ENCODE measurements around the gene CWC25.
"Not testable (repeated sequence)": the region's sequence is repeated elsewhere in the genome, so short reads cannot be mapped to it uniquely, and the experiment has no call there.

Gene CWC25

DNA sequence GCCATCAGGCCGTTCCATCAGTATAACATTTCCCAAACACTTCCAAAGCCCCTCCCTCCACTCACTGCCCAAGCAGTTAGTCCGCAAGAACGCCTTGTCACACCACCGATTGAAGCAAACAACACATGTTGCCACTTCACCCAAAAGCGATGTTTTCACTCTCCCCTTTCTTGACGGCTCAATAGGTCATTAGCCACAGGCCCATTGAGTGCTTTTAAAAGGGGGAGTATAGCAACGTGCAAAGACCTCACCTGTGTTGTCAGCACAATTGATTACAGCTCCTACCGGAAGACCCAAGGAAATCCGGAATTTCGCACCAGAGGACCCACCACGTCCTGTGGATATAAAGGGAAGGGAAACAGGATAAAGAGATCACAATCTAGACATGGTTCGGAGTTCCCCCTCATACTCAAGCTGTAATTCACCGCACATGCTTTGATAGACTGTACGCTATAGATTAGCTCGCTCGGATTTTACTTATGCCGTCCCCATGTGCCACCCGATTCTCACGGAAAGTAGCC lies 27.7 kb upstream of the CWC25 start:
- DNase-seq = no peak

DNA sequence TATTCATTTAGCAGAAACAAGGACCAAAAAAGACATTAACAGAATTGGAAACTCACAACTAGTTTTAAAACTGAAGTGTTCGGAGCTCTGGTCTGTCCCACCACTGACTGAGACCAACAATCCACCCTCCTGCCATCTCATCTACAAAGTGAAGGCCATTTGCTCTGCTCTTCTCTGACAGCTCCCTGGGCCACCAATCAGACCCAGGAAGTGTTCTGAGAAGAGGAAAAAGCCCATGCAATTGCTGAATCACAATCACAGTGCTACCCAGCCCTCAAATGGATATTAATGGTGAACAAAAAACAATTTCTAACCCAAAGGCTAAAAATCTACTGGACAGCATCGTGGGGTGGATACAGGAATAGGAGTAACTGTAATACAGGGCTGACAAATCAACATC lies 26.3 kb upstream of the CWC25 start:
- no peak for DNase-seq

DNA sequence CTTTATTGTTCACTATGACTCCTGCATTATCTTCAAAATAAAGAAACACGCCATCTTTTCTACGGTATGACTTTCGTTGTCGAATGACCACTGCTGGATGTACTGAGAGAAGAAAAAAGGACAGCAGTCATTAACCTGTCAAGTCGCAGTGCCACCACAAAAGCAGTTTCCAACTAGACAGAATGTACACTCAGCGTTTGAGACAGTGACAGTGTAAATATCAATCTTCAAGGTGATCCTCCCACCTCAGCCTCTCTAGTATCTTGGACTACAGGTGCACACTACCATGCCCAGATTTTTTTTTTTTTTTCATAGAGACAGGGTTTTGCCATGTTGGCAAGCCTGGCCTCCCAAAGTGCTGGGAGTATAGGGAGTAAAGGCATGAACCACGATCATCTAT lies 25.3 kb upstream of the CWC25 start:
- DNase-seq = no peak

DNA sequence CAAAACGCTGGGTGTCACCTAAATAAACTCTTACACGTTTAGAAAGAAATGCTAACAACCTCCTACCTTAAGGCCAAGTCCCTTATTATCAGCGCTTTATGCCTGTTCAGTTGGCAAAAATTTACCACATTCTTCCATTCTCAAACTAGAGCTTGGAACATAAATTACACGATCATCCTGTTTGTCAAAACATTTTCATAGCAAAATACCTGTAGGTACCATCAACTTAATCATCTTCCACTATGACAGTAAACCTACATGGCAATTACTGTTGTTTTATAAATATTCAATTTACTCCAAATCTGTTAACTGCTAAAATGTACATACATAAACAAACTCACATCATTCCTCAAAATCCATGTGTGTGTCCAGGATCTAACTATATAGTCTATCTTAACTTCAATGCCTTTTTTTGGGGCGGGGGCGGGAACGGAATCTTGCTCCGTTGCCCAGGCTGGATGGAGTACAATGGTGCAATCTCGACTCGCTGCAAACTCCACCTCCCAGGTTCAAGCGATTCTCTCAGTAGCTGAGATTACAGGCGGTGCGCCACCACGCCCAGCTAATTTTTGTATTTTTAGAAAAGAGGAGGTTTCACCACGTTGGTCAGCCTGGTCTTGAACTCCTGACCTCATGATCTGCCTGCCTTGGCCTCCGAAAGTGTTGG lies 24.0 kb upstream of the CWC25 start:
- no peak for DNase-seq

DNA sequence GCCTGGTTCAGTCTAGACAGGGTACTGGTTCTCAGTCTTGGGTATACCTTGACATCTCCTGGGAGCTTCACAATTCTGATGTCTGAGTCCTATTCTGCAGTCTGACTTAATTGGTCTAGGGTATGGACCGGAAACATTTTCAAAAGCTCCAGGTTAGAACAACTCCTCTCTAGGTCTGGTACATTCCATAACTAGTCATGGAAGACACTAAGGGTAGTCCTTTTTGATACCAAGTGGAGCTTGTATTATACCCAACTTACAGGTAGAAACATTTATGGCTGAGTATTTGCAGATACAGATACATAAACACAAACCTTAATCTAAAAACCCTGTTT lies 23.4 kb upstream of the CWC25 start:
- DNase-seq = no peak

DNA sequence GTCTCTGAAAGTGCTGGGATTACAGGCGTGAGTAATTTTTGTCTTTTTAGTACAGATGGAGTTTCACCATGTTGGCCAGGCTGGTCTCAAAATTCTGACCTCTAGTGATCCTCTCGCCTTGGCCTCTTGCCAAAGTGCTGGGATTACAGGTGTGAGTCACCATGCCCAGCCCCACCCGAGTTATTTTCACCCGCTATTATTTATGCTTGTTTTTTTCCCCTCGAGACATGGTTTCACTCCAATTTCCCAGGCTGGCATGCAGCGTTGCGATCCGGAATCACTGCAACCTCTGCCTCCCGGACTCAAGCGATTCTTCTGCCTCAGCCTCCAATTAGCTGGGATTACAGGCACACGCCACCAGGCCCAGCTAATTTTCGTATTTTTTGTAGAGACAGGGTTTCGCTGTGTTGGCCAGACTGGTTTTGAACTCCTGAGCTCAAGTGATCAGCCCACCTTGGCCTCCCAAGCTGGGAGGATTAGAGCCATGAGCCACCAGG lies 19.2 kb upstream of the CWC25 start:
- no peak for DNase-seq

DNA sequence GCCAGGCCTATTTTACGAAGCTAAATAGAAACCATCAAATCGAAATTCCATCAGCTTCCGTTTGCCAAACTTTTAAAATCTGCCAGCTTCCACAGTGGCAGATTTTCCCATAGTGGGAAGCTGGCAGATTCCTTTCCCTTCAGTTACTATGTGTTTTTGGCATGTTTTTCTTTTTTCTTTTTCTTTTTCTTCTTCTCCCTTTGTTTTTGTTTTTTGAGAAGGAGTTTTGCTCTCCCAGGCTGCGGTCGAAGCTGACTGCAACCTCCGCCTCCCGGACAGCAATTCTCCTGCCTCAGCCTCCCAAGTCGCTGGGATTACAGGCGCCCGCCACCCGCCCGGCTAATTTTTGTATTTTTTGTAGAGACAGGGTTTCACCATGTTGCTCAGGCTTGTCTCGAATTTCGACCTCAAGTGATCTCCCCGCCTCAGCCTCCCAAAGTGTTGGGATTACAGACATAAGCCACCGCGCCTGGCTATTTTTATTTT lies 684 bp upstream of the CWC25 start:
- no peak for DNase-seq

DNA sequence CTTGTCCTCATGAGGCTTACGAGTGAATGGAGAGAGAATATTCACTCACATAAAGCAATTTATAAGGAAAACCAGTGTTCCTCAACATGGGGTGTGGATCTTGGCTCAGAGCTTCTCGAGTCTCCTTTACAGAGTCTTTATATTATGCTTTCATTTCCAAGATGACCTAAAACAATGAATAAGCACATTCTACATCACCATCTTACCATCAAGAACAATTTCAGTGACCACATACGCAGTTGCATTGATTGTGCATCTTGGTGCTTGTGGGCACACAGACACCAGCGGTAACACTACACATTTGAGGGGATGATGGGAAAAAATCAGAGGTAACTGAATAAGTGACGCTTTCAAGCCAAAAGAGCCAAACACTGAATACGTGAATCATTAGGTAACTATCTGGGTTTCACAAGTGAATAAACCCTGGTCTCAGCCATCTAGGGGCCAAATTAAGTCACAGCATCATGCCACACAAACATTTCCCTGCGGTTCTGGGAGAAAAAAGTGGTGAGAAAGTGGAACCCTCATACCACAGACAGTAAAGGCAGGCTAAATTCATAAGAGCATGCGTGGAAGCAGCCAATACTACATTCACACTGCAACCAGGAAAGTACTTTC lies 9.4 kb downstream of the CWC25 start:
- no peak for DNase-seq

DNA sequence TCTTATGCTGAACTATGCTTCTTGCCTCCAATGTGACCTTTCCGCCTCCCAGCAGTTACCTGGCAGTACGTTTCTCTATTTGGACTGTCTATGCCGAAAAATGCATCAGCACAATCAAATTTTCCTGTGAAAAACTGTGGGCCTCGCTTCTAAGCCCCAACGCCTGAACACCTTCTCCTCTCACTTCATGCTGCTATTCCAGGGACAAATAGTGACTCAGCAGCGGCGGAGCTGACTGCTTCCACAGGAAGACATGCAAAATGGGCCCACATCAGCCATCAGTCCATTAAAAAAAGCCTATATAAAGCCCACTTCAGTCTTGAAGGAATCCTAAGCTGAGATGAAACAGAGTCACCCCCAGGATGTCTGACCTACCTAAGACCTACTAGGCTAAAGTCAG lies 15.3 kb downstream of the CWC25 start:
- no peak for DNase-seq

DNA sequence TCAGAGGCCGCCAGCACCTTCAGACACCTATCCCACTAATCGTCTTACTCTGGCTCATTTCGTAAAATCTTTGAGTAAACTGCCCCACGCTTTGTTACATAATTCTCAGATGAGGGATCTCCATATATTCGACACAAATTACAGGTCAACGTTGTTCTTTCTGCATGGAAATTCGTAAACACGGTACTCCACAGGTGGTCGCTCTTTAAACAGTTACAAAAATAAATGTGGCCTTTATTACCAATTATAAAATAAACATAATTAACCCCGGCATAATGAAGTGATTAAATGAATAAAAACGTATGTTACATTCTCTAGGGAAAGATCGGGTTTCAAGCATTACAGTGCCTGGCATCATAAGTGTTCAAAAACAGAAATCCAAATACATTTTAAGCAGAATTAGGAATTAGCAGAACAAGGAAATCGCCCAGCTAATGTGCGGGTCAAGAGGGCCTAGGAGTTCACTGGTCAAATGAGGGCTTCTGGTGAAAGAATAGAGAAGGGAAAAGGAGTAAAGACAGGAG lies 24.8 kb downstream of the CWC25 start:
- DNase-seq = no peak

DNA sequence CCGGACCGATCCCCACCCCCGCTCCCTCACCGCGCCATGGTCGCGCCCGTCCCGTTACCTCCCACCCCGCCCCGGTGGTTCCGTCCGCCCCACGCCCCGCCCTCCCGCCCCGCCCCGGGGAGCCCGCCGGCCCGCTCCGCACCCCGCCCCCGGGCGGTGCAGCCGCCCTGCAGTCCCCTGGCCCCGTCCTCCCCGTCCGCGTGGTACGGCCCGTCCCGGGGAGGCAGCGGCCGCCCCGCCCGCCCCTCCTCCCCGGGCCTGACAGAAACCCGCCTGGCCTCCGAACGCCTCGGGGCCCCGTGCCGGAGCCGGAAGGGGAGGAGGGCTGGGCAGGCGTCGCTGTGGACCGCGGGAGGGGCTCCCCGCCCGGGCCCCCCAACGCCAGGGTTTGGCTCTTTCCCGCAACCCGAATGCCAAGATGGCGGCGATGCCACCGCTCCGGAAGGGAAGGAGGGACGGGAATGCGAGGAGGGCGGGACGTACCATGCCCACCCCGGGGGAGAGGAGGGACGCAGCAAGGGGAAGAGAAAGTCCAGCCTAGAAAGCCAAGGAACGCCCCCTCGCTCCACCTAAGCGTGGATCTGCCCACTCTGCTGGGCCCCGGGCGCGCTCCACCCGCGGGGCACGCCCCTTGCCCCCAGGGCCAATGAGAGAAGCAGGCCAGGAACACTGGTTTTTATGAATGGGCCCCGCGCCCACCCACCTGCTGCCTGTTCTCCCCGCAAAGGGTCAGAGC lies 25.5 kb downstream of the CWC25 start, which contains the start of gene PIP4K2B:
PIP4K2B (minus strand) TSS at position 56 of the 736 bp plus-strand sequence. CDS start 132 bp downstream, outside the sequence.
- peak; percentile 97 for DNase-seq

DNA sequence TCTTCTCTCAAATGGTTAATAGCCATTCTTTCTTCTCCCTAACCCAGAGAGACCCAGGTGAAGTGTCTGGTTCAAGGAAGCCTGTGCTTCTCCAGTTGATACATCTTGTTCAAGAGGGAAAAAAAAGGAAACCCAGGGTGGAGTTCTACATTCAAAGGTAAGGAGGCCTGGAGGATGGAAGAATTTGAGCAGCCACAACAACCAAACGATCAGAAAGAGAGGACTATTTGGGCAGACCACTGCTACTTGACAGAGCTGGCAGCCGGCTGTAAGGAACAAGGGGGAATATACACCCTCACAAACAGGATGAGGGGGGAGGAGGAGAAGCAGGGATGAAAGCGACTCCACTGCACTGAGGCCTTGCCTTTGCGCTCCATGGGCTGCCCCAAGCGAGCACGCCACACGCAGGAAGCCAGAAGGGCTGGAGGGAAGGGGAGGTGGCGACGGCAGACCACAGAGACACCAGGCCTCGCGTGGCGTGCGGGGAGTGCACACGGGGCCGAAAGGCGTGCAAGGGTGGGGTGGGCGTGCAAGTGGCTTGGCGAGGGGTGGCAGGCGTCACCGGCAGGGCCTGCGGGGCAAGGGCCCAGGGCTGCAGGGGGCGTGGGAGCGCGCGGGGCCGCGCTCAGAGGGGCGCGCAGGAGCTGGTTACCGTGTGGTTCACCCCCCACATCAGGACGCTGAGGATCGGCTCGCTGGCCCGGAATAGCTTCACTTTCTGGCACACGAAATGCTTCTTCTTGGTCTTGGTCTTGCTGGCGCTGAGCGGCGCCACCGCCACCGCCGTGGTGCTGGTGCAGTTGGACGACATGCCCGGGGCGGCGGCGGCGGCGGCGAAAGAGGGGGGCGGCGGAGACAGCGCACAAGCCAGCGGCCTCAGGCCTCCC lies 26.3 kb downstream of the CWC25 start:
- no peak for DNase-seq

DNA sequence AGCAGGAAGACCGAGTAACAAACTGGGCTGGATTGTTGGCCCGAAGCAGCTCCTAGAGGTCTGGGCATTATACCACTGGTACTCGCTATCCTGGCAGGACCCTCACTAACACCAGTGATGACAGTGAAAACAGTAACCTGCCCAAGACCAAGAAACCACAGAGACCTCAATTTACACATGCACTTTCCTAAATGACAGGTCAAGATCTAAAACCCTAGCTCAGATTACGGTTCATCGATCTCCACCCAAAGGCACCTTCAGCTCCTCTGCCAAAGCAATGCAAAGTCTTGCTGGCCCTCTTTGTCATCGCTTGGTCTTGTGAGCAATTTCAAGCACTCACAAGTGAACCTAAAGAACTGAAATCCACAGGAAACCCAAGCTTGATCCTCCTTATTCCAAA lies 27.3 kb downstream of the CWC25 start:
- DNase-seq = no peak

DNA sequence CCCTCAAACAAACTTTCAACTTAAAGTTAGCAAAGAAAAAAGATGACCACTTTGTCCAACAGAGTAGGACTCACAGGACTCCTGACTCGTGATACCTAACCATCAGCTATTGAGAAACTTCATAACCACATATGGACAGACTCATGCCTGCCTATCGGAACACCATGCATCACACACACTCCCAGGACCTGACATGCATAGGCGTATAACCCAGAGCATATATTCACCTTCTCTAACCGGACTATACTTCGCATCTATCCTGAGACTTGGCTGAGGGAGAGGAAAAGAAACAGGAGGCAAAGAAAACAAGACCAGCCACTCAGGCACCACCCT lies 28.0 kb downstream of the CWC25 start:
- no peak for DNase-seq

DNA sequence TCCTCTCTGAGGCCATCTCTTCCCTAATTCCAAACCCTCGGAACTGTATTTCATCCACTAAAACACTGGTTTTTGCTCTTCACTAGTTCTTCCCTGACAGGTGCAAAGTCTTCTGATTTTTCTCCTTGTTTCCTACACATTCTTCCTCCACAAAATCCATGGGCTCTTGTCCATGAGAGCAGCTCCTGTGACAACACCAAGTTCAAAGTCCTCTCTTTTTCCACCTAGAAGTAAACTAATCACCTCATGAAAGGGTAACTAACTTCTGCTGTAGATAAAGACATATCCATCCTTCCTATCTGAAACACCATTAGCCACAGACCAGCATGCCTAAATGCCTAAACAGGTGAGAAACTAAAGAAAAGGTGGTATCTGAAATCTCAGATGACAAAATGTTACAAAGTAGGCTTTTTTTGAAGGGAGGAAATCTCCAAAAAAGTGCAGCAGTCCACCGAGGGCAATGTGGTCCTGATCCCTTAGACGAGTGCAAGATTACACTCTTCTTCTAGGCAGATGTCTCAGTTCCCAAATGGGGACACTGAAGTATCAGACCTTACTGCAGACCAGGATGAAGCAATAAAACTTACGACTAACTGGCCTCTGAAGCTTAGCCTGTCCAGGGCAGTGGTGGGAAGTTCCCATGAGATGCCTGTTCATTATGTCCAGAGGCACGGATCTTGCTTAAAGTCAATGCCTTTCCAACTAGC lies 28.5 kb downstream of the CWC25 start:
- no peak for DNase-seq

DNA sequence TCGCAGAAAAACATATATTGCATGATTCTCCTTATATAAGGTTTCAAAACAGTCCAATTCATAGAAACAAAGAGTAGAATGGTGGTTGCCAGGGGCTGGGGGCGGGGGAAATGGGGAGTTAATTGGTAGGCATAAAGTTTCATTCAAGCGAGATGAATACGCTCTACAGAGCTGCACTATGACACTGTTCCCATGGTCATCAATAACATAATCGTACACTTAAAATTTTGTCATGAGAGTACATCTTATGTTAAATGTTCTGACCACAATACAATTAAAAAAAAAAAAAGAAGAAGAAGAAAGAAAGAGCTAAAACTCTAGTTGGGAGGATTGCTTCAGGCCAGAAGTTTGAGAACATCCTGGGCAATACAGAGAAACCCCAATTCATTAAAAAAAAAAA lies 30.9 kb downstream of the CWC25 start:
- no peak for DNase-seq

DNA sequence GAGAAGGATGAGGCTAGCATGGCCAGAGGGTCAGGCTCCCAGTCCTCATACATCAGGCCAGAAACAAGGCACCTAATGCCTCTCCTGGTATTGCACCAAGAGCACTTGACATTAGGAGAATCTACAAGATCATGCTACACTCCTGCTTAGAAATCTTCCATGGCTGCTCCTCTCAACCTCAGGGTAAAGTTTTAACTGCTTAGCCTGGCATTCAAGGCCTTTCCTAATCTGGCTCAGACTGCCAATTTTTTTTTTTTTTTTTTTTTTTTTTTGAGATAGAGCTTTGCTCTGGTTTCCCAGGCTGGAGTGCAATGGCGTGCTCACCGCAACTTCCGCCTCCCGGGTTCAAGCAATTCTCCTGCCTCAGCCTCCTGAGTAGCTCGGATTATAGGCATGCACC lies 34.0 kb downstream of the CWC25 start:
- DNase-seq = no peak

DNA sequence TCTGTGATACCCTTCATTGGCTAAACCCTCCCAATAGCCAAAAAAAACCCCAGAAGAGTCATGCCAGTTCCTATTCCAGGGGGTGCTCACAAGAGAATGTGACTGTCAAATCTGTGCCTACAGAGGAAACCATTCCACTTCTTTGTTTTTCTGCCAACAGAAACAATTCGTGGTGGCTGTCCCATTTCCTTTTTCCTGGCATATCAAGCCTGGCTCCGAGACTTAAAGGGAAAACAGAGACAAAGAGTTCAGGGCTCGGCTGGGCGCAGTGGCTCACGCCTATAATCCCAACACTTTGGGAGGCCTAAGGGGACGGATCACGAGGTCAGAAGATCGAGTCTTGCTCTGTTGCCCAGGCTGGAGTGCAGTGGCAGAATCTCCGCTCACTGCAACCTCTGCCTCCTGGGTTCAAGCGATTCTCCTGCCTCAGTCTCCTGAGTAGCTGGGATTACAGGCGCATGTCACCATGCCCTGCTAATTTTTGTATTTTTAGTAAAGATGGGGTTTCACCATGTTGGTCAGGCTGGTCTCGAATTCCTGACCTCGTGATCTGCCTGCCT lies 34.9 kb downstream of the CWC25 start:
- DNase-seq = not testable (repeated sequence)

DNA sequence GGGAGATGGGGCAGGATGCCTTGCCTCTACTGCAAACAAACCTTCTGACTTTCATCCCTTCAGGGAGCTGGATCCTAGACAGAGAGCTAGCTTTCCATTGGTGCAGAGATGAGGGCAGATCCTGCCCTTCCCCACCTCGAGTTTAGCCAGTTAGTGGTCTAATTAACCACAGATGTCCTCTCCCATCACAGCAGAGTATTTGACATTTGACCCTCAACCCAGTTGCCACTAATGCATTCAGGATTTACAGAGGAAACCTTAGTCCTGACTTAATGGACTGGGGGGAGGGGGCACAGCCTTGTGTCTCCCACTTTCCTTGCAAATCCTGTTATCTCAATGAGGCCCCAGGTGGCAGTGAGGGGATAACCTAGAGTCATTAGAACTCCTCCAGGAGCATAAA lies 35.9 kb downstream of the CWC25 start:
- no peak for DNase-seq

DNA sequence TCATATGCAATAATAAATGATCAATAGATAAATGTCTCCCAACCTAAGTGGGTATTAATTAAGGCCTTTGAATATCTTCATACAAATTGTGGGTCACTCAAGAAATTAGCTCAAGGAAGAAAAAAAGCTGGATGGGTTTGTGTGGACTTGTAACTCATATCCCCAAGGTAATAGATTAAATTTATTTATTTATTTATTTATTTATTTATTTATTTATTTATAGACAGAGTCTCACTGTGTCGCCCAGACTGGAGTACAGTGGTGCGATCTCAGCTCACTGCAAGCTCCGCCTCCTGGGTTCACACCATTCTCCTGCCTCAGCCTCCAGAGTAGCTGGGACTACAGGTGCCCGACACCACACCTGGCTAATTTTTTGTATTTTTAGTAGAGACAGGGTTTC lies 37.1 kb downstream of the CWC25 start:
- DNase-seq = not testable (repeated sequence)

DNA sequence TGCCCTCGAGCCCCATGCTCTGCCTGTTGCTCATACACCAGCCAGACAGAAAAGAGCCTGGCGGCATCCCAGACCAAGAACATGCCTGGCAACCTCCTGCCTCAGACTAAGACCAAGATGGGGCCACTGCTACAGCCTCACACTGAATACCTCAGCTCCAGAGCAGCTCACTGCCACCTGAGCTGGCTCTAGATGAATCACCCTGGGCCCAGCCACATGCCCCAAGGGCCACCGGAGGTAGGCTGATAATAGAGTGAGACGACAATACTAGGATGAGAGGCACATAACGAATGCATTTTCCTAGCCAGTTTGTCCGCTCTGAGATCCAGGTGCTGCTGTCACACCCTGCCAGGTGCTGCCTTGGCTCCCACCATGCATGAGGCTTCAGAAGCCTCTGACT lies 38.7 kb downstream of the CWC25 start:
- DNase-seq = no peak

DNA sequence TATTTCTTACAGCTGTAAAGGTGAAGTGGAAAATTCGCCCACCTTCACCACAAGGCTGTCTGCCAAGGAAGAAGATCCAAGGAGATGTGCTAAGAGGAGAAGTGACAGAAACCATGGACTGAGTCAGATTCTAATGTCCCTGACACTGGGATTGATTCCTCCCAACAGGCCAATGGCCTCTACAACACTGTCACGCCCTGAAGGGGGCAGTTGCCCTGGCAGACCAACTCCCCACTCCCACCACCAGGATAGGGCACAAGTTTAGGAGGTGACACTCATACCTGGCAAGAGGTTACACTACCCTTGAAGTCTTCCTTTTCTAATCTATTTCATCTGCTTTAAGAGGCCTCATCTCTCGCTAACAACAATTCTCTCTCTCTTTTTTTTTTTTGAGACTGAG lies 41.9 kb downstream of the CWC25 start:
- DNase-seq = no peak

All from NCI-H1105 (cell line).